ENCODE data around the gene ANAPC15.
A peak's percentile ranks its signal among the peaks of the same experiment; 100 is the strongest.

The ANAPC15 gene

DNA sequence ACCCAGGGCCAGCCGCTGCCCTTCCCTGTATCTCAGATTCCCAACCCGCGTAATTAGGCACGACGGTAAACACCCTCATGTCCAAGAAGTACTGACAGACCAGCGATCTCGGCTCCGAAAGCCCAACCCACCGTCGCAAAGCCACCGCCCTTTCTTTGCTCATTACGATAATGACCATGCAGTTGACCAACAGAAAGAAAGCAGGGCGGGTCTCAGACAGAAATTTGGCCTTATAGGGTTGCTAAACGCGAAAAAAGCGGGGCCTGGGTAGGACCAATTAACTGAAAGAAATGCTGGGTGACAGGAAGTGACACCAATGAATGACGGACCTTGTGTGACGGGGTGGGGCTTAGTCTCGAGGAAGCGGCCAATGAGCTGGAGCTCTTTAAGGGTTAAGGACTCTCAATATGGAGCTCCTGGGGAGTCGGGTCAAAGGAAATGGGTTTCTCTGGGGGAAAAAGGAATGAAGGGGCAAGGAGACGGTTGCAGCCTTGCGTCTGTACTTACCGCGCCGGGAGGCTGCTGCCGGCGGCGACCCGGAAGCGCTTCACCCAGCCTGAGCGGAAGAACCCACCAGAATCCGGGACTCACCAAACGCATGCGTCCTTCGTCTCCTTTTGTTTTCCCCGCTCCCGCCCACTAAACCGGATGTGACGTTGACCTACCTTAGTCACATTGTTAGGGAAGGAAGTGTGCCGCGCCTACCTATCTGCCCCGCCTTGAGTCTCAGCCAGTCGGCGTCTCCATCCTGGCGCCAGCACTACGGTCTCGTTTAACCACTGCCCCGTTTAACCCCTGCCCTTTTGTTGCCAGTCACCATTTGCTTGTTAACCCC is at the start of gene ANAPC15 (continued):
- TF ChIP-seq ZNF623 (tag by site-specific recombination; IDR thresholded peaks at IDR 0.05): no peak
- TF ChIP-seq ZNF354C (tag by site-specific recombination; IDR thresholded peaks at IDR 0.05; ENCODE audit: borderline replicate concordance, low read depth): no peak
- TF ChIP-seq HIC1 (tag by site-specific recombination; IDR thresholded peaks at IDR 0.05): peak; percentile 72; the same call in 1 of the 2 replicates
- TF ChIP-seq ZNF148 (tag by site-specific recombination; IDR thresholded peaks at IDR 0.05; ENCODE audit: borderline replicate concordance): no peak
- no peak for TF ChIP-seq ZFP41 (tag by site-specific recombination; IDR thresholded peaks at IDR 0.05; ENCODE audit: borderline replicate concordance)
- peak; percentile 22; the same call in 1 of the 2 replicates for TF ChIP-seq KLF1 (tag by site-specific recombination; IDR thresholded peaks at IDR 0.05)
- no peak for TF ChIP-seq ZNF658 (tag by site-specific recombination; IDR thresholded peaks at IDR 0.05)
- no peak for TF ChIP-seq ZNF175 (tag by site-specific recombination; IDR thresholded peaks at IDR 0.05)
- TF ChIP-seq ZNF670 (tag by site-specific recombination; IDR thresholded peaks at IDR 0.05; ENCODE audit: low read depth): no peak
- TF ChIP-seq SALL2 (tag by site-specific recombination; IDR thresholded peaks at IDR 0.05; ENCODE audit: borderline replicate concordance): no peak
- TF ChIP-seq HOXA7 (CRISPR knock-in tag; IDR thresholded peaks at IDR 0.05; ENCODE audit: borderline replicate concordance): no peak
- no peak for TF ChIP-seq ZNF366 (tag by site-specific recombination; conservative IDR thresholded peaks at IDR 0.05)
- TF ChIP-seq GLI4 (tag by site-specific recombination; IDR thresholded peaks at IDR 0.05): no peak
- TF ChIP-seq ZNF664 (tag by site-specific recombination; IDR thresholded peaks at IDR 0.05): no peak
- TF ChIP-seq ZNF223 (tag by site-specific recombination; IDR thresholded peaks at IDR 0.05): no peak
- no peak for TF ChIP-seq GLIS2 (tag by site-specific recombination; IDR thresholded peaks at IDR 0.05)
- TF ChIP-seq, protein P1, sequence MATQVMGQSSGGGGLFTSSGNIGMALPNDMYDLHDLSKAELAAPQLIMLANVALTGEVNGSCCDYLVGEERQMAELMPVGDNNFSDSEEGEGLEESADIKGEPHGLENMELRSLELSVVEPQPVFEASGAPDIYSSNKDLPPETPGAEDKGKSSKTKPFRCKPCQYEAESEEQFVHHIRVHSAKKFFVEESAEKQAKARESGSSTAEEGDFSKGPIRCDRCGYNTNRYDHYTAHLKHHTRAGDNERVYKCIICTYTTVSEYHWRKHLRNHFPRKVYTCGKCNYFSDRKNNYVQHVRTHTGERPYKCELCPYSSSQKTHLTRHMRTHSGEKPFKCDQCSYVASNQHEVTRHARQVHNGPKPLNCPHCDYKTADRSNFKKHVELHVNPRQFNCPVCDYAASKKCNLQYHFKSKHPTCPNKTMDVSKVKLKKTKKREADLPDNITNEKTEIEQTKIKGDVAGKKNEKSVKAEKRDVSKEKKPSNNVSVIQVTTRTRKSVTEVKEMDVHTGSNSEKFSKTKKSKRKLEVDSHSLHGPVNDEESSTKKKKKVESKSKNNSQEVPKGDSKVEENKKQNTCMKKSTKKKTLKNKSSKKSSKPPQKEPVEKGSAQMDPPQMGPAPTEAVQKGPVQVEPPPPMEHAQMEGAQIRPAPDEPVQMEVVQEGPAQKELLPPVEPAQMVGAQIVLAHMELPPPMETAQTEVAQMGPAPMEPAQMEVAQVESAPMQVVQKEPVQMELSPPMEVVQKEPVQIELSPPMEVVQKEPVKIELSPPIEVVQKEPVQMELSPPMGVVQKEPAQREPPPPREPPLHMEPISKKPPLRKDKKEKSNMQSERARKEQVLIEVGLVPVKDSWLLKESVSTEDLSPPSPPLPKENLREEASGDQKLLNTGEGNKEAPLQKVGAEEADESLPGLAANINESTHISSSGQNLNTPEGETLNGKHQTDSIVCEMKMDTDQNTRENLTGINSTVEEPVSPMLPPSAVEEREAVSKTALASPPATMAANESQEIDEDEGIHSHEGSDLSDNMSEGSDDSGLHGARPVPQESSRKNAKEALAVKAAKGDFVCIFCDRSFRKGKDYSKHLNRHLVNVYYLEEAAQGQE (tag by site-specific recombination; IDR thresholded peaks at IDR 0.05): no peak
- TF ChIP-seq SP3 (tag by site-specific recombination; IDR thresholded peaks at IDR 0.05): peak; percentile 86
- no peak for TF ChIP-seq ZNF138 (tag by site-specific recombination; IDR thresholded peaks at IDR 0.05; ENCODE audit: borderline replicate concordance)
- TF ChIP-seq, protein P2, sequence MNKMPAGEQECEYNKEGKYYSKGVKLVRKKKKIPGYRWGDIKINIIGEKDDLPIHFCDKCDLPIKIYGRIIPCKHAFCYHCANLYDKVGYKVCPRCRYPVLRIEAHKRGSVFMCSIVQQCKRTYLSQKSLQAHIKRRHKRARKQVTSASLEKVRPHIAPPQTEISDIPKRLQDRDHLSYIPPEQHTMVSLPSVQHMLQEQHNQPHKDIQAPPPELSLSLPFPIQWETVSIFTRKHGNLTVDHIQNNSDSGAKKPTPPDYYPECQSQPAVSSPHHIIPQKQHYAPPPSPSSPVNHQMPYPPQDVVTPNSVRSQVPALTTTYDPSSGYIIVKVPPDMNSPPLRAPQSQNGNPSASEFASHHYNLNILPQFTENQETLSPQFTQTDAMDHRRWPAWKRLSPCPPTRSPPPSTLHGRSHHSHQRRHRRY (tag by site-specific recombination; IDR thresholded peaks at IDR 0.05): no peak
- TF ChIP-seq ZNF19 (tag by site-specific recombination; IDR thresholded peaks at IDR 0.05; ENCODE audit: low read depth): no peak
- no peak for TF ChIP-seq ZNF701 (tag by site-specific recombination; IDR thresholded peaks at IDR 0.05)
- no peak for TF ChIP-seq ZNF544 (tag by site-specific recombination; IDR thresholded peaks at IDR 0.05)
- no peak for TF ChIP-seq ZNF776 (tag by site-specific recombination; IDR thresholded peaks at IDR 0.05; ENCODE audit: borderline replicate concordance)
- TF ChIP-seq, protein P3, sequence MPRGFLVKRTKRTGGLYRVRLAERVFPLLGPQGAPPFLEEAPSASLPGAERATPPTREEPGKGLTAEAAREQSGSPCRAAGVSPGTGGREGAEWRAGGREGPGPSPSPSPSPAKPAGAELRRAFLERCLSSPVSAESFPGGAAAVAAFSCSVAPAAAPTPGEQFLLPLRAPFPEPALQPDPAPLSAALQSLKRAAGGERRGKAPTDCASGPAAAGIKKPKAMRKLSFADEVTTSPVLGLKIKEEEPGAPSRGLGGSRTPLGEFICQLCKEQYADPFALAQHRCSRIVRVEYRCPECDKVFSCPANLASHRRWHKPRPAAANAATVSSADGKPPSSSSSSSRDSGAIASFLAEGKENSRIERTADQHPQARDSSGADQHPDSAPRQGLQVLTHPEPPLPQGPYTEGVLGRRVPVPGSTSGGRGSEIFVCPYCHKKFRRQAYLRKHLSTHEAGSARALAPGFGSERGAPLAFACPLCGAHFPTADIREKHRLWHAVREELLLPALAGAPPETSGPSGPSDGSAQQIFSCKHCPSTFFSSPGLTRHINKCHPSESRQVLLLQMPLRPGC (tag by site-specific recombination; IDR thresholded peaks at IDR 0.05): 0 out of 2 replicates have a peak, but pooled peaks have one; percentile 25
- no peak for TF ChIP-seq ZBTB7A (tag by site-specific recombination; IDR thresholded peaks at IDR 0.05; ENCODE audit: low read depth)
- TF ChIP-seq HOXC10 (CRISPR knock-in tag; IDR thresholded peaks at IDR 0.05): no peak
